Measurements from ENCODE around the gene HTRA3.

The HTRA3 gene

GRCh38 chr4:8241895-8242696, 27.5 kb upstream of the HTRA3 start:
- TF ChIP-seq CTCF (IDR thresholded peaks at IDR 0.05; ENCODE audit: low read depth, low read length, missing control alignments), result peak; percentile 98
- no peak overlapping the region for H3K4me3 ChIP-seq (replicated peaks; ENCODE audit: low read depth, low read length)
- peak; percentile 83 for DNase-seq (ENCODE audit: extremely low read depth, low read depth)

GRCh38 chr4:8242782-8243560, 26.6 kb upstream of the HTRA3 start:
- TF ChIP-seq CTCF (IDR thresholded peaks at IDR 0.05; ENCODE audit: low read depth, low read length, missing control alignments), result no peak
- DNase-seq (ENCODE audit: extremely low read depth, low read depth), result no peak
- H3K4me3 ChIP-seq (replicated peaks; ENCODE audit: low read depth, low read length), result no peak overlapping the region

- DNase-seq (ENCODE audit: extremely low read depth, low read depth), result no peak
- TF ChIP-seq CTCF (IDR thresholded peaks at IDR 0.05; ENCODE audit: low read depth, low read length, missing control alignments), result no peak
- no peak overlapping the region for H3K4me3 ChIP-seq (replicated peaks; ENCODE audit: low read depth, low read length)
These were observed 25.4 kb upstream of the HTRA3 start for GRCh38 chr4:8244001-8244757.

GRCh38 chr4:8244931-8245460, 24.6 kb upstream of the HTRA3 start:
- DNase-seq (ENCODE audit: extremely low read depth, low read depth), result no peak
- TF ChIP-seq CTCF (IDR thresholded peaks at IDR 0.05; ENCODE audit: low read depth, low read length, missing control alignments), result no peak
- no peak overlapping the region for H3K4me3 ChIP-seq (replicated peaks; ENCODE audit: low read depth, low read length)

- TF ChIP-seq CTCF (IDR thresholded peaks at IDR 0.05; ENCODE audit: low read depth, low read length, missing control alignments), result no peak
- H3K4me3 ChIP-seq (replicated peaks; ENCODE audit: low read depth, low read length), result no peak overlapping the region
- no peak for DNase-seq (ENCODE audit: extremely low read depth, low read depth)
These were observed 23.4 kb upstream of the HTRA3 start for GRCh38 chr4:8245884-8246833.

Measured in HFF-Myc (cell line).